ENCODE results near the gene MCHR1. TPM values are rescaled to one million over a fixed set of nuclear protein-coding genes. Genes with fewer than 3 reads are reported as not detected.

MCHR1 gene
- total and polyA plus RNA-seq, 9 of the 15 experiments (the other 6 are each of a cell fraction or from before 2014, with no cell fraction given): 0.03 to 0.50 TPM; not detected in 7

GRCh38 chr22:40651563-40652501, 27.5 kb upstream of the MCHR1 start (continued):
- TF ChIP-seq REST (IDR thresholded peaks at IDR 0.05; ENCODE audit: borderline replicate concordance) (peak; percentile 80), REST (CRISPR knock-in tag; IDR thresholded peaks at IDR 0.05; ENCODE audit: low read depth) (peak; percentile 23; the same call in 1 of the 2 replicates), EP300 (IDR thresholded peaks at IDR 0.05; ENCODE audit: low read length) (peak; percentile 19; the same call in 1 of the 2 replicates)

Measured in K562 (cell line).